Measurements from ENCODE around the gene MAPK1IP1L. TPM values are rescaled to one million over a fixed set of nuclear protein-coding genes. Genes with fewer than 3 reads are reported as not detected.
A peak's percentile ranks its signal among the peaks of the same experiment; 100 is the strongest.

Gene MAPK1IP1L
- total RNA-seq, 1 donor from 2014 or later: 139 TPM

GRCh38 chr14:55038708-55039107 is 12.7 kb upstream of the MAPK1IP1L start:
- intact Hi-C loops (cut with micrococcal nuclease): no loop called here
- no peak overlapping the region for H3K27ac Mint-ChIP-seq
- H3K27me3 Mint-ChIP-seq (ENCODE audit: insufficient read depth): no peaks in the 10 kb centered on the region
- no peak overlapping the region for H3K4me3 Mint-ChIP-seq
- DNase-seq (ENCODE audit: low spot score): no peak
- H3K9me3 Mint-ChIP-seq: no peaks in the 10 kb centered on the region
- H3K36me3 Mint-ChIP-seq (ENCODE audit: low read depth): peaks cover 47% of the 10 kb centered on the region
- H3K4me1 Mint-ChIP-seq (ENCODE audit: low read depth): no peaks in the 10 kb centered on the region

GRCh38 chr14:55043528-55043927 is 7.9 kb upstream of the MAPK1IP1L start:
- H3K27me3 Mint-ChIP-seq (ENCODE audit: insufficient read depth): no peaks in the 10 kb centered on the region
- no peak overlapping the region for H3K27ac Mint-ChIP-seq
- DNase-seq (ENCODE audit: low spot score): no peak
- peaks cover 40% of the 10 kb centered on the region for H3K36me3 Mint-ChIP-seq (ENCODE audit: low read depth)
- intact Hi-C loops (cut with micrococcal nuclease): no loop called here
- no peaks in the 10 kb centered on the region for H3K9me3 Mint-ChIP-seq
- H3K4me3 Mint-ChIP-seq: no peak overlapping the region
- H3K4me1 Mint-ChIP-seq (ENCODE audit: low read depth): peaks cover 7% of the 10 kb centered on the region

- intact Hi-C loops (cut with micrococcal nuclease): no loop called here
- Mint-ChIP-seq H3K9me3 (no peaks in the 10 kb centered on the region), H3K27ac (no peak overlapping the region), H3K4me1 (ENCODE audit: low read depth) (peaks cover 7% of the 10 kb centered on the region), H3K36me3 (ENCODE audit: low read depth) (peaks cover 29% of the 10 kb centered on the region), H3K27me3 (ENCODE audit: insufficient read depth) (no peaks in the 10 kb centered on the region), H3K4me3 (no peak overlapping the region)
- no peak for DNase-seq (ENCODE audit: low spot score)
Measured at GRCh38 chr14:55045087-55045486, 6.4 kb upstream of the MAPK1IP1L start.

GRCh38 chr14:55047301-55048053 is 4.0 kb upstream of the MAPK1IP1L start:
- Mint-ChIP-seq H3K9me3 (no peaks in the 10 kb centered on the region), H3K27ac (no peak overlapping the region), H3K27me3 (ENCODE audit: insufficient read depth) (no peaks in the 10 kb centered on the region), H3K36me3 (ENCODE audit: low read depth) (peaks cover 26% of the 10 kb centered on the region), H3K4me3 (no peak overlapping the region), H3K4me1 (ENCODE audit: low read depth) (peaks cover 19% of the 10 kb centered on the region)
- no peak for DNase-seq (ENCODE audit: low spot score)
- intact Hi-C loops (cut with micrococcal nuclease): no loop called here

DNA sequence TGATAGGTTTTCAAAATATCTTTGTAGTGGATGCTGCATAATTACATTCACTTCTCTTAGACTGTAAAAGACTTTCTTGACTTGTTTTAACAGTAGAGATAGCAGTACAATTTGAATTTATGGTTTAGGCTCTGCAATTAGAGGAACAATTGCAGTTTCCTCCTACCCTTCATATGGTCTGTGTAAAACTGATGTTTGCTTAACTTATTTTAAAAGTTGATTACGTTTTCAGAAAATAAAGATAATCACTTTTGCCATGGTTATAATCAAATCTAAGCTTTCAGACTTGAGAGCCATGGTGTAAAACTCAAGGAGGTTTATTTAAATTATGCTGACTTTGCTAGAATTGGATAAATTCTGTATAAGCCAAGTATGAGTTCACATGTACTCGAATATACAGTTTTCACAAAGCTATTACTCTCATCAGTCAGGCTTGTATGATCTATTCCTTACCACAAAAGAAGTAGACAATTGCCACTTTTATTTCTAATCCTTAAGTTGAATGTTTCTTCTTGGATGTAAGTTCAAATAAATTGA is 2.5 kb upstream of the MAPK1IP1L start:
- H3K4me3 Mint-ChIP-seq: no peak overlapping the region
- peaks cover 33% of the 10 kb centered on the region for H3K4me1 Mint-ChIP-seq (ENCODE audit: low read depth)
- DNase-seq (ENCODE audit: low spot score): no peak
- intact Hi-C loops (cut with micrococcal nuclease): no loop called here
- H3K36me3 Mint-ChIP-seq (ENCODE audit: low read depth): peaks cover 25% of the 10 kb centered on the region
- H3K9me3 Mint-ChIP-seq: no peaks in the 10 kb centered on the region
- H3K27ac Mint-ChIP-seq: no peak overlapping the region
- no peaks in the 10 kb centered on the region for H3K27me3 Mint-ChIP-seq (ENCODE audit: insufficient read depth)

GRCh38 chr14:55051165-55051422 is 353 bp upstream of the MAPK1IP1L start:
- H3K9me3 Mint-ChIP-seq: no peaks in the 10 kb centered on the region
- H3K36me3 Mint-ChIP-seq (ENCODE audit: low read depth): peaks cover 24% of the 10 kb centered on the region
- peaks cover 37% of the 10 kb centered on the region for H3K4me1 Mint-ChIP-seq (ENCODE audit: low read depth)
- intact Hi-C loops (cut with micrococcal nuclease): loop anchor here (1.0 to 10.0 kb wide), 6 partner anchors 24 to 542 kb away; partner anchors contain the start of genes CGRRF1, FBXO34, GCH1 and KTN1
- H3K27me3 Mint-ChIP-seq (ENCODE audit: insufficient read depth): no peaks in the 10 kb centered on the region
- no peak for DNase-seq (ENCODE audit: low spot score)
- H3K27ac Mint-ChIP-seq: peak overlapping the region; percentile 95
- H3K4me3 Mint-ChIP-seq: peak overlapping the region; percentile 94

- intact Hi-C loops (cut with micrococcal nuclease): loop anchor here (1.0 to 10.0 kb wide), 5 partner anchors 50 to 530 kb away; partner anchors contain the start of genes DLGAP5, FBXO34 and KTN1
- Mint-ChIP-seq H3K9me3 (no peaks in the 10 kb centered on the region), H3K4me1 (ENCODE audit: low read depth) (peaks cover 37% of the 10 kb centered on the region), H3K27me3 (ENCODE audit: insufficient read depth) (no peaks in the 10 kb centered on the region), H3K4me3 (peak overlapping the region; percentile 94), H3K36me3 (ENCODE audit: low read depth) (peaks cover 22% of the 10 kb centered on the region), H3K27ac (peak overlapping the region; percentile 95)
- no peak for DNase-seq (ENCODE audit: low spot score)
Measured at GRCh38 chr14:55052269-55052930, 953 bp downstream of the MAPK1IP1L start.

GRCh38 chr14:55053018-55053417 is 1.6 kb downstream of the MAPK1IP1L start:
- H3K27me3 Mint-ChIP-seq (ENCODE audit: insufficient read depth): no peaks in the 10 kb centered on the region
- peak overlapping the region; percentile 95 for H3K27ac Mint-ChIP-seq
- no peak for DNase-seq (ENCODE audit: low spot score)
- H3K4me1 Mint-ChIP-seq (ENCODE audit: low read depth): peaks cover 37% of the 10 kb centered on the region
- intact Hi-C loops (cut with micrococcal nuclease): loop anchor here (2.0 to 10.0 kb wide), 4 partner anchors 50 to 529 kb away; partner anchors contain the start of genes FBXO34 and KTN1
- no peaks in the 10 kb centered on the region for H3K9me3 Mint-ChIP-seq
- peak overlapping the region; percentile 94 for H3K4me3 Mint-ChIP-seq
- peaks cover 23% of the 10 kb centered on the region for H3K36me3 Mint-ChIP-seq (ENCODE audit: low read depth)

GRCh38 chr14:55053500-55053899 is 2.1 kb downstream of the MAPK1IP1L start:
- intact Hi-C loops (cut with micrococcal nuclease): loop anchor here (2.0 to 10.0 kb wide), 4 partner anchors 49 to 529 kb away; partner anchors contain the start of genes FBXO34 and KTN1
- peaks cover 40% of the 10 kb centered on the region for H3K4me1 Mint-ChIP-seq (ENCODE audit: low read depth)
- H3K27me3 Mint-ChIP-seq (ENCODE audit: insufficient read depth): no peaks in the 10 kb centered on the region
- no peak for DNase-seq (ENCODE audit: low spot score)
- no peak overlapping the region for H3K27ac Mint-ChIP-seq
- H3K9me3 Mint-ChIP-seq: no peaks in the 10 kb centered on the region
- H3K36me3 Mint-ChIP-seq (ENCODE audit: low read depth): peaks cover 26% of the 10 kb centered on the region
- H3K4me3 Mint-ChIP-seq: peak overlapping the region; percentile 94

GRCh38 chr14:55054098-55054497 is 2.7 kb downstream of the MAPK1IP1L start:
- Mint-ChIP-seq H3K27ac (no peak overlapping the region), H3K9me3 (no peaks in the 10 kb centered on the region), H3K36me3 (ENCODE audit: low read depth) (peaks cover 26% of the 10 kb centered on the region), H3K4me3 (no peak overlapping the region), H3K27me3 (ENCODE audit: insufficient read depth) (no peaks in the 10 kb centered on the region), H3K4me1 (ENCODE audit: low read depth) (peaks cover 40% of the 10 kb centered on the region)
- no peak for DNase-seq (ENCODE audit: low spot score)
- intact Hi-C loops (cut with micrococcal nuclease): loop anchor here (5.0 to 10.0 kb wide), 3 partner anchors 221 to 528 kb away; partner anchors contain the start of genes FBXO34 and KTN1

GRCh38 chr14:55057919-55058318 is 6.5 kb downstream of the MAPK1IP1L start:
- intact Hi-C loops (cut with micrococcal nuclease): loop anchor here (10.0 kb wide), 1 partner anchor 217 kb away; the partner anchor contains the start of gene FBXO34
- no peak for DNase-seq (ENCODE audit: low spot score)
- H3K27me3 Mint-ChIP-seq (ENCODE audit: insufficient read depth): no peaks in the 10 kb centered on the region

DNA sequence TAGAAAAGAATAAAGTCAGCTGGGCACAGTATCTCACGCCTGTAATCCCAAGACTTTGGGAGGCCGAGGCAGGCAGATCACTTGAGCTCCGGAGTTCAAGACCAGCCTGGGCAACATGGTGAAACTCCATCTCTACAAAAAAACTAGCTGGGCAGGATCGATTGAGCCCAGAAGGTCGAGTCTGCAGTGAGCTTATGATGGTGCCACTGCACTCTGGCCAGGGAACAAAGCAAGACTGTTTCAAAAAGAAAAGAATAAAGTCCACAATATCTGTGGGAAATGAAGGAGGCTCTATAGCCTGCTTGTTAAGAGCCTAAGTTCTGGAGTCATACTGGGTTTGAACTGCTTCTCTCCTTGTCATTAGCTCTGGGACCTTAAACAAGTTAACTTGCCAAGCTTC is 7.9 kb downstream of the MAPK1IP1L start:
- Mint-ChIP-seq H3K4me1 (ENCODE audit: low read depth) (peaks cover 38% of the 10 kb centered on the region), H3K4me3 (no peak overlapping the region), H3K9me3 (no peaks in the 10 kb centered on the region), H3K27ac (no peak overlapping the region), H3K27me3 (ENCODE audit: insufficient read depth) (no peaks in the 10 kb centered on the region), H3K36me3 (ENCODE audit: low read depth) (peaks cover 42% of the 10 kb centered on the region)
- intact Hi-C loops (cut with micrococcal nuclease): loop anchor here (10.0 kb wide), 1 partner anchor 215 kb away; the partner anchor contains the start of gene FBXO34
- no peak for DNase-seq (ENCODE audit: low spot score)

More at GRCh38 chr14:55057919-55058318, 6.5 kb downstream of the MAPK1IP1L start:
- H3K9me3 Mint-ChIP-seq: no peaks in the 10 kb centered on the region
- H3K4me1 Mint-ChIP-seq (ENCODE audit: low read depth): peaks cover 47% of the 10 kb centered on the region
- H3K27ac Mint-ChIP-seq: no peak overlapping the region
- no peak overlapping the region for H3K4me3 Mint-ChIP-seq
- peaks cover 40% of the 10 kb centered on the region for H3K36me3 Mint-ChIP-seq (ENCODE audit: low read depth)
